ENCODE data around the gene TP53I11.

GRCh38 chr11:44910591-44910990, 40.1 kb downstream of the TP53I11 start:
- TF ChIP-seq EZH2 (IDR thresholded peaks at IDR 0.05; ENCODE audit: borderline replicate concordance, low read depth, low read length) (no peak), CTCF (IDR thresholded peaks at IDR 0.05 in 2 of 3, conservative IDR thresholded peaks at IDR 0.05 in 1 of 3; ENCODE audit: insufficient read depth in 2 of 3, low read depth in 1 of 3, low read length in 3 of 3) (no peak), MAFG (tag; conservative IDR thresholded peaks at IDR 0.05) (no peak), MYBL2 (IDR thresholded peaks at IDR 0.05; ENCODE audit: low read depth) (no peak), MYBL2 (CRISPR knock-in tag; IDR thresholded peaks at IDR 0.05; ENCODE audit: borderline replicate concordance) (no peak), TGIF2 (CRISPR knock-in tag; IDR thresholded peaks at IDR 0.05) (no peak), HMGXB4 (CRISPR knock-in tag; IDR thresholded peaks at IDR 0.05) (no peak), FOSL1 (tag; conservative IDR thresholded peaks at IDR 0.05) (no peak), POLR2A (conservative IDR thresholded peaks at IDR 0.05) (no peak), ZKSCAN1 (IDR thresholded peaks at IDR 0.05; ENCODE audit: low read depth, low read length) (no peak), ERF (CRISPR knock-in tag; IDR thresholded peaks at IDR 0.05) (no peak)
- TF ChIP-seq, protein P1, sequence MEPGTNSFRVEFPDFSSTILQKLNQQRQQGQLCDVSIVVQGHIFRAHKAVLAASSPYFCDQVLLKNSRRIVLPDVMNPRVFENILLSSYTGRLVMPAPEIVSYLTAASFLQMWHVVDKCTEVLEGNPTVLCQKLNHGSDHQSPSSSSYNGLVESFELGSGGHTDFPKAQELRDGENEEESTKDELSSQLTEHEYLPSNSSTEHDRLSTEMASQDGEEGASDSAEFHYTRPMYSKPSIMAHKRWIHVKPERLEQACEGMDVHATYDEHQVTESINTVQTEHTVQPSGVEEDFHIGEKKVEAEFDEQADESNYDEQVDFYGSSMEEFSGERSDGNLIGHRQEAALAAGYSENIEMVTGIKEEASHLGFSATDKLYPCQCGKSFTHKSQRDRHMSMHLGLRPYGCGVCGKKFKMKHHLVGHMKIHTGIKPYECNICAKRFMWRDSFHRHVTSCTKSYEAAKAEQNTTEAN (CRISPR knock-in tag; IDR thresholded peaks at IDR 0.05): no peak
- TF ChIP-seq, protein P2, sequence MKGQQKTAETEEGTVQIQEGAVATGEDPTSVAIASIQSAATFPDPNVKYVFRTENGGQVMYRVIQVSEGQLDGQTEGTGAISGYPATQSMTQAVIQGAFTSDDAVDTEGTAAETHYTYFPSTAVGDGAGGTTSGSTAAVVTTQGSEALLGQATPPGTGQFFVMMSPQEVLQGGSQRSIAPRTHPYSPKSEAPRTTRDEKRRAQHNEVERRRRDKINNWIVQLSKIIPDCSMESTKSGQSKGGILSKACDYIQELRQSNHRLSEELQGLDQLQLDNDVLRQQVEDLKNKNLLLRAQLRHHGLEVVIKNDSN (CRISPR knock-in tag; IDR thresholded peaks at IDR 0.05): no peak

Data from K562 (cell line).